Stimulated activated CD4-positive, alpha-beta T cell treated with anti-CD3 and anti-CD28 coated beads, TNF-alpha, amount 100 ng/mL, for 1 hour (primary cell): ENCODE measurements around the gene MLYCD.
A peak's percentile ranks its signal among the peaks of the same experiment; 100 is the strongest.

Experiments
- DNase-seq, 3 donors: peaks; one replicate each; pipeline ENCODE4 v3.0.0-alpha.2; 2020; ENCODE audit warnings: low read depth in 3 of 3, low spot score in 1 of 3

MLYCD gene

GRCh38 chr16:83954577-83955016 lies 55.7 kb downstream of the MLYCD start:
- DNase-seq, result no peak

- no peak for DNase-seq
These were observed 56.6 kb downstream of the MLYCD start for GRCh38 chr16:83955218-83956130.

GRCh38 chr16:83956336-83957289 lies 57.7 kb downstream of the MLYCD start:
- DNase-seq, result peak; percentile 16 to 65 (median 34)

GRCh38 chr16:83957296-83957855 lies 58.5 kb downstream of the MLYCD start:
- DNase-seq, result no peak

GRCh38 chr16:83958137-83958845 lies 59.4 kb downstream of the MLYCD start:
- DNase-seq, result no peak

- no peak for DNase-seq
These were observed 60.1 kb downstream of the MLYCD start for GRCh38 chr16:83958846-83959565.

- DNase-seq, result no peak
These were observed 60.9 kb downstream of the MLYCD start for GRCh38 chr16:83959656-83960434.

GRCh38 chr16:83960521-83961249 lies 61.8 kb downstream of the MLYCD start:
- no peak for DNase-seq

- DNase-seq, result no peak
These were observed 62.7 kb downstream of the MLYCD start for GRCh38 chr16:83961591-83961990.

GRCh38 chr16:83963277-83964119 lies 64.6 kb downstream of the MLYCD start:
- DNase-seq, result no peak

- DNase-seq, result no peak
These were observed 65.9 kb downstream of the MLYCD start for GRCh38 chr16:83964684-83965443.

GRCh38 chr16:83965444-83966152 lies 66.7 kb downstream of the MLYCD start:
- no peak for DNase-seq

- no peak for DNase-seq
These were observed 67.3 kb downstream of the MLYCD start for GRCh38 chr16:83966153-83966696.

- no peak for DNase-seq
These were observed 68.2 kb downstream of the MLYCD start for GRCh38 chr16:83967091-83967490.

GRCh38 chr16:83967838-83968305 lies 69.0 kb downstream of the MLYCD start, which contains the start of gene NECAB2:
Gene NECAB2, plus strand, starts transcription at chr16:83968244. Its CDS starts 405 bp downstream, at chr16:83968649.
- no peak for DNase-seq
